ENCODE measurements around the gene GRXCR1.

Gene GRXCR1

DNA sequence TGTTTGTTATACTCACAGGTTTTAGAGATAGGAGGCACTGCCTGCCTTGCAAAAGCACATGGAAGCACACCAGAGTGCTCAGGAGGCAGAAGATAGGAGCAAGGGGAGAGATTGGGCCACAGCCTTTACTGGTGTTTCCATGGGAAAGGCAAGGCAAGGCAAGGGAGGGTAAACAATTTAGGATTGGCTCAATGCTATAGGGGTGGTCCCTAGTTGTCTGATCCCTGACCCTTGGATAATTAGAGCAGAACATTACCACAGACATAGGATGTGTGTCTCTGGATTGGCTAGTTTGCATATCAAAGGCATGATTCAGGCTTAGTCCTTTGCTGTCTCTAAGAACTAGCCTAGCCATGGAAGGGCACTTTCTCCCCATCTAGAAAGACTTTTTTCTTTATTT is 36.1 kb downstream of the GRXCR1 start:
- DNase-seq (ENCODE audit: low read depth) = no peak

GRCh38 chr4:42942216-42942615 is 49.7 kb downstream of the GRXCR1 start:
- no peak for DNase-seq (ENCODE audit: low read depth)

DNA sequence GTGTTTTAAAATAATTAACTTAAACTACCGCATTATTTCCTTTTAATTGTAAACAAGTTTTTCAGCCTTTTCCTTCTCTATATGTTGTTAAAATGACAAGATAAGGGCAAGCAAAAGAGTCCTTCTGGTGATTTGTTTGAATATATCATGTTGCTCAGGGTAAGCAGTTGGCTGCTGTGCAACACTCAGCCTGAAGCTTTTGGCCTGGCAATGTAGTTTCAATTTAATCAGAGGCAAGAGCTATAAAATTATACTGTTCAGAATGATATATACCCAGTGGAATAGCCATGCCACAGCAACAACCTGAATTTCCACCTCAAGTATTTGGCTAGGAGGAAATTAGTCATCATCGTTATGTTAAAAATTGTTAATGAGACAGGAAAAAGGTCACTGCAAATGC is 53.4 kb downstream of the GRXCR1 start:
- no peak for DNase-seq (ENCODE audit: low read depth)

DNA sequence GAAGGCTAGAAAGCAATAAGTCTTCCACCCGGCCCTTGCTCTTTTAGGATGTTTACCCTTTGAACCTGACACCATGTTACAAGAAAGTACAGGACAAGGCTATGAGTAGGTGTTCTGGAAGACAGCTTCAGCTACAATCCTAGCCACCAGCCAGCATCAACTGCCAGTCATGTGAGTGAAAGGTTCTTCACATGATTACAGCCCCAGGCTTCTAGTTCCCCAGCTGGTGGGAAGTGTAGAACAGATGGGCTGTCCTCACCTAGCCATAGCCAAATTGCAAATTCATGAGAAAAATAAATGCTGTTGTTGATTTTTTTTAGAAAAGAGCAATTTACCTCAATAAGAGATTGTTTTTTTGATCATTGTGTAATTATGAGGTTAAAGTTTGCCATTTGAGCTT is 60.8 kb downstream of the GRXCR1 start:
- no peak for DNase-seq (ENCODE audit: low read depth)

GRCh38 chr4:42954963-42955669 is 62.6 kb downstream of the GRXCR1 start:
- DNase-seq (ENCODE audit: low read depth) = no peak

GRCh38 chr4:42955746-42956505 is 63.4 kb downstream of the GRXCR1 start:
- DNase-seq (ENCODE audit: low read depth) = no peak

GRCh38 chr4:42965326-42965725 is 72.8 kb downstream of the GRXCR1 start:
- DNase-seq (ENCODE audit: low read depth) = no peak

GRCh38 chr4:42985976-42986375 is 93.5 kb downstream of the GRXCR1 start:
- DNase-seq (ENCODE audit: low read depth) = no peak

GRCh38 chr4:42995343-42995944 is 102.9 kb downstream of the GRXCR1 start:
- no peak for DNase-seq (ENCODE audit: low read depth)

DNA sequence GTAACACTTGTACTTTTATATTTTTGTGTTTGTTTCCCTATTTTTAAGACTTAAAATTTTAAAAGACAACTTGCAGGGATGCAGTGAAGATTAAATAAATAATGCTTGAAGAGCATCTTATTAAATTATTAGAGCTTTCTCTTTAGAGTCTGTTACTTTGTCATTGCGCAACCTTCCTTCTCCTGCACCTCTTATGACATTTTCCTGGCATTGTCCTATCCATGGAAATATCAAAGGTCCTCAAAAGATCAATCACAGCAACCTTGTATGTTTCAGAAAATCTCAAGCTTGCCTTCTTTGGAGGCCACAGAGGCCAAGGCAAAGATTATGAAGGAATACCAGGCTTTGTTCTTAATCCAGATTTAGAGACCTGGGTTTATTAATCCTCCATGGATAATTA is 116.3 kb downstream of the GRXCR1 start:
- DNase-seq (ENCODE audit: low read depth) = no peak

DNA sequence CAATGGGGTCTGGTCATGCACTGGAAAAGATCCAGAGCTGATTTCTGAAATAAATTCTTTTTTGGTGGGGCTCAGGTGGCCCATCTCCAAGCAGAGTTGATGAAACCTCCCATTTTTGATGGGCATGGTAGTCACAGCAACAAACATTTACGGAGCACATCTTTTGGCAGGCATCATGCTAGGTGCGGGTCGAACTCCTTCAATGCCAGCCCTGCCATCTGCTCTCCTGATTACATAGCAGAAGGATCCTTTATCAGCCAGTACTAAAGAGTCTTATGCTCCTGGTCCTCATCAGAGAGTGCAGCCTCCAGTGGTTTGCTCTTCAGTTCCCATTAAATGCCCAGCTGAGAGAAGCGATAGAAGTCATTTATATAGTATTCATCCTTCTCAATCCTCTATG is 121.7 kb downstream of the GRXCR1 start:
- DNase-seq (ENCODE audit: low read depth) = no peak

DNA sequence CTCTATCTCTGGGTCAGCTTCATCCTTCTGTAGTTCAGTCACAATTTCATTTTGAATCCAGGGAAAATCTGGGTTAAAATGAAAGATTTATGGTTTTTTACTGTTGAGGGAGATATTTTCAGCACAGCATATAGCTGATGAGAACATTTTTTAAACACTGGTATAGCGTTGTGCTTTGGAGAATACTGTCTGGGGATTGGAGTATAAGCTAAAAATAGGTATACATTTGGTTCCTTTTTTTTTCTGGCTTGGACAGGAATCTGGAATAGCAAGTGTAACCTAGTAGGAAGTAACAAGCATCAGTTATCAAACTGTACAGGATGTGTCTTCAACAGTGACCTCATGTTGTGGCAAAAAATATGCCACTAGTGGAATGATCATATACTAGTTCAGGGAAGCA is 149.1 kb downstream of the GRXCR1 start:
- DNase-seq (ENCODE audit: low read depth) = no peak

DNA sequence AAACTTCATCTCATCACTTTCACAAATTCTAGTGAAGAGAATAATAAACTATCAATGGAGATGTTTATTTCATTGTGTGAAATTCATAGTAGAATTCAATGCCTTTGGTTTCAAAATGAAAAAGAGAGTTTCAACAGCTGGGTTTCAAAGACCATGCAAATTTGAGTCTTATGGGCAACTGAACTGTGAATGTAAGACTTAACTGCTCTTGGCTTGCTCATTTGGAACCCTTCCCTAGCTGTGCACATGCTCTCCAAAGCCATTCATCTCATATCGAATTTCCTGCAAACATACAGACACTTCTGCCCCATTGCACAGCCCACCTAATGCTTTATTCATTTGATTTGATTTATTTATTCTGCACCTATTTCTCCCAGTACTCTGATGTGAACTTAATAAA is 154.5 kb downstream of the GRXCR1 start:
- no peak for DNase-seq (ENCODE audit: low read depth)

- no peak for DNase-seq (ENCODE audit: low read depth)
Measured at GRCh38 chr4:43048570-43048969, 156.1 kb downstream of the GRXCR1 start.

DNA sequence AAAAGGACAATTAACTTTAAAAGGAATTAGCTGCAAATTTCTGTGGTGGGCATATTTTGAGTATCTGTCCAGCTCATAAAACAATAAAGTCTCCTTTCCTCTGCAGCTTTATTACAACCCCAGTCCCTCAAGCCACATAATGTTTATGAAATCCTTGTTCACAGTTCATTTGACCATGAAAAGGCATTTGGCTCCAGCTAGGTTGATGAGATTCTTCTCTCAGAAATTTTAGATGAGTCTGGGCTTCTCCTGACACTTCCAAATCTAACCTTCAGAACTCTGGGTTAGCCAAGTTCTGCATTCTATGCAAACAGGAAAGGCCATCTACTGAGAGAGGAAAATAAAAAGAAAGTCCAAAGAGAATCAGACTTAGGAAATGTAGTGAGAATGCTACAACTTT is 156.8 kb downstream of the GRXCR1 start:
- DNase-seq (ENCODE audit: low read depth) = no peak

DNA sequence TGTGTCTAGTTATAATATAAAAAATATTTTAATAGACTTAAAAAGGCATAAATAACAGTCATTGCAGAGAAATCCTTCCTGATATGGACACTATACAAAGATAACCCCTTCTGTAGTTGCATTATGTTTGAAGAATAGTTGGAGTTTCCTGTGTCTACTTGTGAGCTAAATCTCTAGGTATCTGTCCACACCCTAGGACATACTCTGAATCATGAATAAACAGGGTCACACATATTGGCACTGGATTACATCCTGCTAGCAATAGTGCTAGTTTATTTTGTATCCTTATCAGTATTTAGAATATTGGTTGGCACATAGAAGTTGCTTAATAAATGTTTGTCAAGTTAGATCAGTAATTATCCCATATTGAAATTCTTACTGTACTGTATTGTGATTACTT is 173.9 kb downstream of the GRXCR1 start:
- no peak for DNase-seq (ENCODE audit: low read depth)

DNA sequence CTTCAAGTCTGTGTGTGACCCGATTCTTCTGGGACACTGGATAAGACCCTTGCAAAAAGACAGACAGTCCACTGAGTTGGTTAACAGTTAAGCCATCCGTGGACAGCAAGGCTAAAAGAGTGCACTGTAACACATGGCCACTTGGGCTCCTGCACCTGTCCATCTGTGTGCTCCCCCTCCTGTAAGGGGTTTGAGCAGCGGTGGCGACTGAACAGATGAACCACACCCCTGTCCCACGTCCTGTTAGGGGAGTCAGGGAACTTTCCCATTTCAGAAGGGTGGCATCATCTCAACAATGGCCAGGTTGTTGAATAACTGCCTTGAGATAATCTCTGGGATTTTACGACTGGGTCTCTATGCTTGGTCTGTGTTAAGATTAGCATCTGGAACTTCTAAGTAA is 178.6 kb downstream of the GRXCR1 start:
- no peak for DNase-seq (ENCODE audit: low read depth)

All from fibroblast of the conjunctiva (primary cell).